Measurements from ENCODE around the gene NUP50. TPM values are rescaled to one million over a fixed set of nuclear protein-coding genes. Genes with fewer than 3 reads are reported as not detected.

The NUP50 gene
- total RNA-seq, 2 experiments from 2014 or later = 151 to 154 TPM

GRCh38 chr22:45198463-45198795 lies 34.7 kb downstream of the NUP50 start:
- peaks cover 6% of the 10 kb centered on the region for H3K36me3 Mint-ChIP-seq (ENCODE audit: low read depth)
- DNase-seq = no peak
- no peak overlapping the region for H3K4me3 Mint-ChIP-seq
- no peaks in the 10 kb centered on the region for H3K4me1 Mint-ChIP-seq (ENCODE audit: low read depth)
- no peaks in the 10 kb centered on the region for H3K27me3 Mint-ChIP-seq (ENCODE audit: low read depth)
- CTCF ChIA-PET = interaction anchor here (2.4 kb wide), 1 partner anchor 10 kb away, joined by 8 read pairs; no protein-coding TSS in a partner anchor
- H3K9me3 Mint-ChIP-seq = no peaks in the 10 kb centered on the region
- H3K27ac Mint-ChIP-seq = no peak overlapping the region
- intact Hi-C loops (cut with micrococcal nuclease) = no loop called here

- Mint-ChIP-seq H3K4me3 (no peak overlapping the region), H3K4me1 (ENCODE audit: low read depth) (no peaks in the 10 kb centered on the region), H3K9me3 (no peaks in the 10 kb centered on the region), H3K27ac (no peak overlapping the region), H3K27me3 (ENCODE audit: low read depth) (no peaks in the 10 kb centered on the region), H3K36me3 (ENCODE audit: low read depth) (peaks cover 6% of the 10 kb centered on the region)
- intact Hi-C loops (cut with micrococcal nuclease) = no loop called here
- no peak for DNase-seq
- CTCF ChIA-PET = no interaction called here
These were observed 36.0 kb downstream of the NUP50 start for GRCh38 chr22:45199723-45200122.

- DNase-seq = no peak
- Mint-ChIP-seq H3K27ac (no peak overlapping the region), H3K36me3 (ENCODE audit: low read depth) (peaks cover 6% of the 10 kb centered on the region), H3K4me3 (no peak overlapping the region), H3K4me1 (ENCODE audit: low read depth) (no peaks in the 10 kb centered on the region), H3K27me3 (ENCODE audit: low read depth) (no peaks in the 10 kb centered on the region), H3K9me3 (no peaks in the 10 kb centered on the region)
- CTCF ChIA-PET = no interaction called here
- intact Hi-C loops (cut with micrococcal nuclease) = no loop called here
These were observed 36.5 kb downstream of the NUP50 start for GRCh38 chr22:45200230-45200629.

- Mint-ChIP-seq H3K9me3 (no peaks in the 10 kb centered on the region), H3K4me3 (no peak overlapping the region), H3K4me1 (ENCODE audit: low read depth) (no peaks in the 10 kb centered on the region), H3K27me3 (ENCODE audit: low read depth) (no peaks in the 10 kb centered on the region), H3K27ac (no peak overlapping the region), H3K36me3 (ENCODE audit: low read depth) (peaks cover 6% of the 10 kb centered on the region)
- CTCF ChIA-PET = no interaction called here
- DNase-seq = no peak
- intact Hi-C loops (cut with micrococcal nuclease) = no loop called here
These were observed 37.3 kb downstream of the NUP50 start for GRCh38 chr22:45200860-45201511.

GRCh38 chr22:45201678-45202332 lies 38.1 kb downstream of the NUP50 start:
- H3K27ac Mint-ChIP-seq = no peak overlapping the region

GRCh38 chr22:45202333-45203149 lies 38.8 kb downstream of the NUP50 start:
- H3K27me3 Mint-ChIP-seq (ENCODE audit: low read depth) = no peaks in the 10 kb centered on the region
- H3K4me3 Mint-ChIP-seq = no peak overlapping the region
- intact Hi-C loops (cut with micrococcal nuclease) = no loop called here
- CTCF ChIA-PET = no interaction called here
- DNase-seq = no peak
- H3K36me3 Mint-ChIP-seq (ENCODE audit: low read depth) = peaks cover 6% of the 10 kb centered on the region
- H3K4me1 Mint-ChIP-seq (ENCODE audit: low read depth) = no peaks in the 10 kb centered on the region
- H3K27ac Mint-ChIP-seq = no peak overlapping the region
- H3K9me3 Mint-ChIP-seq = no peaks in the 10 kb centered on the region

More at GRCh38 chr22:45201678-45202332, 38.1 kb downstream of the NUP50 start:
- Mint-ChIP-seq H3K27me3 (ENCODE audit: low read depth) (no peaks in the 10 kb centered on the region), H3K4me1 (ENCODE audit: low read depth) (no peaks in the 10 kb centered on the region), H3K9me3 (no peaks in the 10 kb centered on the region), H3K36me3 (ENCODE audit: low read depth) (peaks cover 6% of the 10 kb centered on the region), H3K4me3 (no peak overlapping the region)
- CTCF ChIA-PET = no interaction called here
- intact Hi-C loops (cut with micrococcal nuclease) = no loop called here
- no peak for DNase-seq

GRCh38 chr22:45203150-45203951 lies 39.6 kb downstream of the NUP50 start:
- no peak overlapping the region for H3K27ac Mint-ChIP-seq
- H3K36me3 Mint-ChIP-seq (ENCODE audit: low read depth) = peaks cover 3% of the 10 kb centered on the region
- H3K4me1 Mint-ChIP-seq (ENCODE audit: low read depth) = no peaks in the 10 kb centered on the region
- no peaks in the 10 kb centered on the region for H3K27me3 Mint-ChIP-seq (ENCODE audit: low read depth)
- CTCF ChIA-PET = no interaction called here
- H3K9me3 Mint-ChIP-seq = no peaks in the 10 kb centered on the region
- intact Hi-C loops (cut with micrococcal nuclease) = no loop called here
- no peak overlapping the region for H3K4me3 Mint-ChIP-seq
- DNase-seq = no peak

GRCh38 chr22:45204241-45204640 lies 40.5 kb downstream of the NUP50 start:
- Mint-ChIP-seq H3K27me3 (ENCODE audit: low read depth) (no peaks in the 10 kb centered on the region), H3K4me3 (no peak overlapping the region), H3K36me3 (ENCODE audit: low read depth) (peaks cover 3% of the 10 kb centered on the region), H3K27ac (no peak overlapping the region), H3K9me3 (no peaks in the 10 kb centered on the region), H3K4me1 (ENCODE audit: low read depth) (no peaks in the 10 kb centered on the region)
- intact Hi-C loops (cut with micrococcal nuclease) = no loop called here
- CTCF ChIA-PET = no interaction called here
- no peak for DNase-seq

GRCh38 chr22:45204819-45205218 lies 41.1 kb downstream of the NUP50 start:
- H3K4me3 Mint-ChIP-seq = no peak overlapping the region
- no peaks in the 10 kb centered on the region for H3K27me3 Mint-ChIP-seq (ENCODE audit: low read depth)
- no peaks in the 10 kb centered on the region for H3K9me3 Mint-ChIP-seq
- CTCF ChIA-PET = no interaction called here
- H3K27ac Mint-ChIP-seq = no peak overlapping the region
- DNase-seq = no peak
- intact Hi-C loops (cut with micrococcal nuclease) = no loop called here
- peaks cover under 1% of the 10 kb centered on the region for H3K36me3 Mint-ChIP-seq (ENCODE audit: low read depth)
- H3K4me1 Mint-ChIP-seq (ENCODE audit: low read depth) = no peaks in the 10 kb centered on the region

- no peak overlapping the region for H3K4me3 Mint-ChIP-seq
- CTCF ChIA-PET = interaction anchor here (0.7 kb wide), 1 partner anchor 24 kb away, joined by 3 read pairs; no protein-coding TSS in a partner anchor
- intact Hi-C loops (cut with micrococcal nuclease) = no loop called here
- H3K27me3 Mint-ChIP-seq (ENCODE audit: low read depth) = no peaks in the 10 kb centered on the region
- DNase-seq = no peak
- H3K9me3 Mint-ChIP-seq = no peaks in the 10 kb centered on the region
- no peak overlapping the region for H3K27ac Mint-ChIP-seq
- no peaks in the 10 kb centered on the region for H3K4me1 Mint-ChIP-seq (ENCODE audit: low read depth)
- H3K36me3 Mint-ChIP-seq (ENCODE audit: low read depth) = peaks cover 1% of the 10 kb centered on the region
These were observed 41.7 kb downstream of the NUP50 start for GRCh38 chr22:45205276-45205925.

- H3K27me3 Mint-ChIP-seq (ENCODE audit: low read depth) = no peaks in the 10 kb centered on the region
- no peaks in the 10 kb centered on the region for H3K9me3 Mint-ChIP-seq
- intact Hi-C loops (cut with micrococcal nuclease) = no loop called here
- H3K4me1 Mint-ChIP-seq (ENCODE audit: low read depth) = no peaks in the 10 kb centered on the region
- DNase-seq = no peak
- H3K36me3 Mint-ChIP-seq (ENCODE audit: low read depth) = peaks cover 1% of the 10 kb centered on the region
- H3K27ac Mint-ChIP-seq = no peak overlapping the region
- no peak overlapping the region for H3K4me3 Mint-ChIP-seq
- CTCF ChIA-PET = interaction anchor here (1.4 kb wide), 1 partner anchor 104 kb away, joined by 3 read pairs; no protein-coding TSS in a partner anchor
These were observed 42.5 kb downstream of the NUP50 start for GRCh38 chr22:45206233-45206632.

GRCh38 chr22:45207533-45207932 lies 43.8 kb downstream of the NUP50 start:
- no peak for DNase-seq

More at GRCh38 chr22:45207533-45207932, 43.8 kb downstream of the NUP50 start:
- Mint-ChIP-seq H3K36me3 (ENCODE audit: low read depth) (peaks cover 1% of the 10 kb centered on the region), H3K27me3 (ENCODE audit: low read depth) (no peaks in the 10 kb centered on the region), H3K4me3 (no peak overlapping the region), H3K9me3 (no peaks in the 10 kb centered on the region), H3K4me1 (ENCODE audit: low read depth) (no peaks in the 10 kb centered on the region), H3K27ac (no peak overlapping the region)
- intact Hi-C loops (cut with micrococcal nuclease) = no loop called here
- CTCF ChIA-PET = interaction anchor here (0.7 to 2.3 kb wide), 4 partner anchors 10 to 105 kb away, joined by 4 to 8 read pairs (median 7); no protein-coding TSS in a partner anchor

All from activated naive CD4-positive, alpha-beta T cell treated with anti-CD3 and anti-CD28 coated beads for 36 hours (primary cell).